Putamen (tissue), 1 donor: Measurements from ENCODE around the gene LRP10.
A peak's percentile ranks its signal among the peaks of the same experiment; 100 is the strongest.

Experiments
- DNase-seq: peaks from one replicate; pipeline ENCODE4 v3.0.0-alpha.2; 2016; ENCODE audit warnings: low spot score

Gene LRP10

DNA sequence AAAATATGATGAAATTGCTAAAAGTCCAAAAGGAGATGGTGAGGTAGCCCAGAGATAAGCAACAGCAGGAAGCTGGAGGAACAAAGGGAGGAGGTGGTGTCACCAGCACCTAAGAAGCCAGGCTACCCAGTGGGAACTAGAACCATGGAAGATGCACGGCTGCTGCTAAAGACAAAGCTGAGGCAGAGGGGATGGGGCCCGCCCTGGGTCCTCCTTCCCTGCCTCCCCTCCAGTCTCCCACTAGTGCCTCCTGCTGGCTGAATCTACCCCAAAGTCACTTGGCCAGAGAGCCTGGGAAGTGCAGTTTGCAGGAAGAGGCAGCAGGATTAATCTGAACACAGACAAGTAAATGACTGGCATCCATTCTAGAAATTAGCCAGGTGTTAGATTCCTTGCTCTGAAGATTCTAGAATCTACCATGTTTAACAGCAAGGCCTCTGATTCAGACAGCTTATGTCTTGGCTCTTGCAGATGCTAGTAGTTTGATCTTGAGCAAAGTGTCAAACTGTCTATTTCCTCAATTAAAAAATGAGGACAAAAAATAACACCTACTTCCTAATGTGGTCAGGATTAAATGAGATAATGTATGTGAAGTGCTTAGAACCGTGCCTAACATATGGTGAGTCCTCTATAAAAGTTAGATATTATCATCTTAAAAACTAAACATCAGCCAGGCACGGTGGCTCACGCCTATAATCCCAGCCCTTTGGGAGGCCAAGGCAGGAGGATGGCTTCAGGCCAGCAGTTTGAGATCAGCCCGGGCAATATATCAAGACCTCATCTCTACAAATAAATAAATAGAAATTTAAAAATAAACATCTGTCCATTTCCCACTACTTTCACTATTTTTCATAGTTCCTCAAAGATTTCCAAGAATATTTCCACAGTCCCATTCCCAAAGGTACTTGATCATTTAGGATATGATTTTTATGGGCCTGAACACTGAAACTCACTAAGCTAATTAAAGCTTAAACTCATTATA is 5.8 kb upstream of the LRP10 start:
- no peak for DNase-seq

GRCh38 chr14:22866874-22867273 is 4.7 kb upstream of the LRP10 start:
- DNase-seq, result no peak

DNA sequence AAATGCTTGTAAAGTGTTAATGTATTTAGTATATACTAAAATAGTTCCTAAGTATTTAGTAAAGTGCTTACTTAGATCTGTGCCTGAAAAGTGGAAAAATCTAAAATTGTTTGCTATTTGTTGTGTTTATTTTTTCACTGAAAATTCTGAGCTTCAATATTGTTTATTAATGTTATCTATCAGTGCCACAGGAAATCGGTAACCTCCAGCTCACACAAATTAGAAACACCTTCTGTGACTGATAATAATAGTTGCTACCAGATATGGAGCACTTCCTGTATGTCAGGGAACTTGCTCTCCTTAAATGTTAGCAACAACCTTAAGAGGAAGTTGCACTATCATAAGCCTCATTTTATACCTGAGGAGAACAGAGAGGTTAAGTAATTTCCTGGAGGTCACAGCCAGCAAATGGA is 723 bp upstream of the LRP10 start:
- no peak for DNase-seq

GRCh38 chr14:22872033-22872832 is 693 bp downstream of the LRP10 start:
- DNase-seq, result peak; percentile 72

DNA sequence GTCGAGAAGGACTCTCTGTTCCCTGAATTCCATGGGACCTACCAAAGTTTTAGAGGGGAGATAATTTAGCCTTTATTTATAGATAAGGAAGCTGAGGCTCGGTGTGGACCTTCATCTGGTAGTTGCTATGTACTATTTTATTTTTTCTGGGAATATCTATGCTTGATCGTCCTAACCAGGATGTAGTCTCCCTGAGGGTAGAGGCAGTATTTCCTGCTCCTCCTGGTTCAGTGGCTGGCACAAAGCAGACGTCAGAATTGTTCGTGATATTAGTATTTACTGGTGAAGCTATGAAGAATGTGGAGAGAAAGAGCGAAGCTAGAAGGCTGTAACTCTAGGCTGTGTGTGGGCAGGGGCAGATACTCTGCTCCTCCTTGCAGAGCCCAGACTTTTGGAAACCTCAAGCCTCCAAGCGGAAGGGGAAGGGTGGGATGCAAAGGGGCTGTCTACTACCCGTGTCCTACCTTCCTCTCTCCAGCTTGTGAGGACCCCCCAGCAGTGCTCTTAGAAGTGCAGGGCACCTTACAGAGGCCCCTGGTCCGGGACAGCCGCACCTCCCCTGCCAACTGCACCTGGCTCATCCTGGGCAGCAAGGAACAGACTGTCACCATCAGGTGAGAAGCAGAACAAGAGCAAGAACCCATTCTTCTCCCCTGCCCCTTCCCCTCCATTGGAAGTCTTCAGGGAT is 1.4 kb downstream of the LRP10 start:
- no peak for DNase-seq

GRCh38 chr14:22875003-22875747 is 3.6 kb downstream of the LRP10 start:
- no peak for DNase-seq

GRCh38 chr14:22875748-22876319 is 4.3 kb downstream of the LRP10 start:
- DNase-seq, result no peak

GRCh38 chr14:22877000-22877501 is 5.5 kb downstream of the LRP10 start:
- no peak for DNase-seq

GRCh38 chr14:22878271-22879246 is 7.0 kb downstream of the LRP10 start:
- DNase-seq, result no peak

DNA sequence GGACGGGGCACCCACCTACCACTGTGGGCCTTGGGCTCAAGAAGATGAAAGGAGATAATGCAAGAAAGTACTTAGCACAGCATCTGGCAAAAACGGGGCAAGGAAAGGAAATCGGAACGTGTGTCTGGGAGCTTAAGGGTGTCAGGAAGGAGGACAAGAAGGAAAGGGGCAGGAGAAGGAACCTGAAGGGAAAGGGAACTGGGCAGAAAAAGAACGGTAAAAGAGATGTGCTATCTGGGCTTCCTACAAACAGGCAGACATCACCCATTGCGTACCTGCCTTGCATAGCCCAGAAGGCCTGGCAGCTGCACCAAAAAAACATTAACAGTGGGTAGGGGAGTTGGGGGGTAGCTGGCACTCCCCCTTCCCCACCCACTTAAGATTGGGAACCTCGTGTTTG is 10.5 kb downstream of the LRP10 start:
- no peak for DNase-seq

DNA sequence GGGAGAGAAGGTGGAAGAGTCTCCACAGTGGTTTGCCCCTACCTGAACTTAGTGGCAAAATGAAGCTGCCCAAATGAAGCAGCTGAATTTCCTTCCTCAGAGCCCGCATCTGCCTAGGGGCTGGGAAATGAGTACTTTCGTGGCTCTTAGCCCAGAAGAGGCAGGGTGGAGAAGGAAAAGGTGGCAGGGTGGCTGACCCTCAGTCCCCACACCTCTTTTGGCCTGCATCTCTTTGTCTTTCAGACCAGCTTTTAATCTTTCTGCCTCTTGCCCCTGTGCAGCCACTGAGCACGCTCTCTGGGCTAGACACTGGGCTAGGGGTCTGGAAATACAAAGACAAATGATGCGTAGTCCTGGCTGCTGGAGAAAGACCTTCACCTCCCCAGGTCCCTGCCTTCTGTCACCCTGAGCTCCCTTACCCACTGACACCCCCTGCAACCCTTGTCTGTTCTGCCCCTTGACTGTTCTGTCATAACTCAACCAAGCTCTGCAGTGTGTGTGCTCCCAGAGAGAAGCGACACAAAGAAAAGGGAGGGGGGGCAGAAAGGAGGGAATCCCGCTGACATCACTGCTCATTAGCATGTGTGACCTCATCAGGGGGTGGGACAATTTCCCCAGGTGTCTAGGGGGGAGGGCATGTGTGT is 11.1 kb downstream of the LRP10 start:
- peak; percentile 70 for DNase-seq

- no peak for DNase-seq
Measured at GRCh38 chr14:22883173-22883976, 11.8 kb downstream of the LRP10 start, which contains the start of gene REM2. TSS of gene REM2 (plus strand) at chr14:22883222. CDS start at chr14:22883288, 66 bp downstream.

DNA sequence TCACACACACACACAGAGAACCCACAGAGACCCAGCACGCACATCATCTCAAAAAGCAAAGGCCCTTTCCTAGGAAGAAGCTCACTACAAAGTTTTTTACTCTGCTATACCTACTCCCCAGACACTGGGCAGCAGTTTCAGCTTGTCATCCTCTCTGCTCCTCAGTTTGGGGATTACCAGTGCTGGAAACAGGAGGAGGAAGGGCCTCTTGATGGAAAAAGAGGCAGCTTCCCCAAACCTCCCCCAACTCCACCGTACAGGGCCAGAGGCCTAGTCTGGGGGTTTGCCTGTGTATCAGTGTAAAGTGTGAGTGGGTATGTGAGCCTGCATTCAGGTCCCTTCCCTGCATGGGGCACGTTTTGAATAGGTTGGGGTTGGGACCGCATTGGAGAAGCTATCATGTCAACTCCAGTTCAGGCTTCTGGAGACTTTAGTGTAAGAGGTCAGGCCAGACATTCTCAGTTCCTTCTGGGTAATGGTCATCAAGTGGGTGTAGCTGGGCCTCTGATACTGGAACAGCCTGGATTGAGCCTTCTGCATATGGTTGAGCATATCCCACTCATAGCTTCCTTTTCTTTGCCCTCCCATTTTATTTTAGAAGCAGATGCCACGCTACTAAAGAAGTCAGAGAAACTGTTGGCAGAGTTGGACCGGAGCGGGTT is 12.7 kb downstream of the LRP10 start:
- DNase-seq, result no peak

DNA sequence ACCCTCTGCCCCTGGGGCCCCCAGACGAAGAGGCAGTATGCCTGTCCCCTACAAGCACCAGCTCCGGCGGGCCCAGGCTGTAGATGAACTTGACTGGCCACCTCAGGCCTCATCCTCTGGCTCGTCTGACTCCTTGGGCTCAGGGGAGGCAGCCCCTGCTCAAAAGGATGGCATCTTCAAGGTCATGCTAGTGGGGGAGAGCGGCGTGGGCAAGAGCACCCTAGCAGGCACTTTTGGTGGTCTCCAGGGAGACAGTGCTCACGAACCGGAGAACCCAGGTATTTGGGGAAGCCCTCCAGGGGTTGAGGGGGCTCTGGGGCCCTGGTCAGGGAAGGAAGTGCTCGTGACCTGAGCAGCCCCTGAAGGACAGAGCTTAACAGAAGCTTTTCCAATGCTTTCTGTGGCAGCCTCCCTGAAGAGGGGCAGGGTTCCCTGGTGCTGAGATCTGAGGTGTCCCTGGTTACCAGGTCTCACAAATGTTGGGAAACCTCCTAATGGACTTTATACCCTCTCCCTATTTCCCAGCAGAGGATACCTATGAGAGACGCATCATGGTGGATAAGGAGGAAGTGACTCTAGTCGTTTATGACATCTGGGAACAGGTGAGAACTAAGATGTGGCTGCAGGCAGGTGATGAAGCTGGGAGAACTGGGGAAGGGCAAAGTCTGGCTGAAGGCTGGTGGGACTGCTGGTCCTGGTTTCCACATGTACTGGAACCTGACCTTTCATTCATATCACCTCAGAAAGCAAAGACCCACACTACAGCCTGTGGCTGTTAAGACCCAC is 13.4 kb downstream of the LRP10 start:
- DNase-seq, result no peak

- DNase-seq, result no peak
Measured at GRCh38 chr14:22885975-22886374, 14.4 kb downstream of the LRP10 start.

GRCh38 chr14:22886500-22887259 is 15.1 kb downstream of the LRP10 start:
- no peak for DNase-seq
